OCI-LY7 (cell line): ENCODE data around the gene TBC1D8. TPM values are rescaled to one million over a fixed set of nuclear protein-coding genes. Genes with fewer than 3 reads are reported as not detected.

Experiments used
- BruUV-seq: library from RNA; stranded (reverse); fragments of 400-500 nt; replicated peaks from 2 replicates; lab custom pipeline; 2021; lab: Mats Ljungman, UMichigan
- CTCF ChIA-PET: fragments of 300-600 bp; sonication (Branson Sonifier 250); formaldehyde crosslinking; loops from one replicate; lab custom pipeline; 2022; ENCODE audit warnings: antibody characterized with exemption; ENCODE audit not compliant: unreplicated experiment; lab: Charles Lee
- POLR2A ChIA-PET: fragments of 300-600 bp; sonication (Branson Sonifier 250); formaldehyde crosslinking; loops from one replicate; lab custom pipeline; 2022; ENCODE audit warnings: antibody characterized with exemption; lab: Charles Lee
- DNase-seq: peaks from one replicate; pipeline ENCODE4 v3.0.0-alpha.2; 2015; ENCODE audit warnings: low spot score
- H2AFZ ChIP-seq: fragments of 200-600 bp; sonication (generic), shearing (Covaris generic); 2 replicates; pipeline ENCODE4 v1.6.1; 2014; ENCODE audit warnings: mild to moderate bottlenecking, antibody characterized with exemption, low read length, moderate library complexity
- H3K27ac ChIP-seq: fragments of 200-600 bp; sonication (generic); 2 replicates; pipeline ENCODE4 v1.5.1; 2014; ENCODE audit warnings: mixed run types, low read depth, mild to moderate bottlenecking, moderate library complexity, low read length, inconsistent platforms; ENCODE audit not compliant: poor library complexity, severe bottlenecking
- H3K36me3 ChIP-seq: fragments of 200-600 bp; sonication (generic); 2 replicates; pipeline ENCODE4 v1.6.1; 2014; ENCODE audit warnings: mild to moderate bottlenecking, antibody characterized with exemption, low read length, moderate library complexity, mixed read lengths; ENCODE audit not compliant: insufficient read depth
- H3K4me1 ChIP-seq: fragments of 200-600 bp; sonication (generic); 2 replicates; pipeline ENCODE4 v1.5.1; 2014; ENCODE audit warnings: mild to moderate bottlenecking, low read length; ENCODE audit not compliant: insufficient read depth, poor library complexity, severe bottlenecking
- H3K4me2 ChIP-seq: fragments of 200-600 bp; sonication (generic); 2 replicates; pipeline ENCODE4 v1.6.1; 2014; ENCODE audit warnings: mild to moderate bottlenecking, low read length
- H3K4me3 ChIP-seq: fragments of 200-600 bp; sonication (generic); 2 replicates; pipeline ENCODE4 v1.5.1; 2014; ENCODE audit warnings: mild to moderate bottlenecking, low read depth, low read length; ENCODE audit not compliant: poor library complexity, severe bottlenecking
- H3K79me2 ChIP-seq: fragments of 200-600 bp; sonication (generic); 2 replicates; pipeline ENCODE4 v1.6.1; 2016; ENCODE audit warnings: low read depth, mild to moderate bottlenecking, low read length, moderate library complexity, mixed read lengths; ENCODE audit not compliant: insufficient read depth
- H3K9me2 ChIP-seq: fragments of 200-600 bp; sonication (generic); 2 replicates; pipeline ENCODE4 v1.6.1; 2016; ENCODE audit warnings: mild to moderate bottlenecking, low read length, mixed read lengths; ENCODE audit not compliant: insufficient read depth
- H3K9me3 ChIP-seq: fragments of 200-600 bp; sonication (generic); 2 replicates; pipeline ENCODE4 v1.6.1; 2014; ENCODE audit warnings: mild to moderate bottlenecking, mixed run types, low read length, mixed read lengths
- H4K20me1 ChIP-seq: fragments of 200-600 bp; sonication (generic); 2 replicates; pipeline ENCODE4 v1.6.1; 2014; ENCODE audit warnings: mild to moderate bottlenecking, antibody characterized with exemption, low read length, moderate library complexity, mixed read lengths; ENCODE audit not compliant: insufficient read depth
- EZH2phosphoT487 ChIP-seq: fragments of 200-600 bp; sonication (generic); IDR thresholded peaks from 2 replicates; pipeline ENCODE4 v1.6.1; 2018; ENCODE audit warnings: low read depth, borderline replicate concordance, mild to moderate bottlenecking, mixed run types, antibody characterized with exemption, low read length, moderate library complexity, mixed read lengths
- intact Hi-C: fragments of 100-400 bp; cut with micrococcal nuclease; formaldehyde crosslinking; loops from one replicate; pipeline ENCODE4 v1.10.0; 2022; ENCODE audit not compliant: unreplicated experiment
- total RNA-seq, 2 experiments: library from RNA; depleted of rRNA in 1 of 2; stranded (reverse); fragments of >200 nt in 1 of 2; shearing (Covaris generic) in 1 of 2; gene quantifications; 2 replicates each; pipeline ENCODE4 v1.2.3, GENCODE V29; 2014 to 2022
- TF ChIP-seq, protein P1 (sequence below): fragments of 200-600 bp; sonication (generic); conservative IDR thresholded peaks from 2 replicates; pipeline ENCODE4 v1.5.1; 2014; ENCODE audit warnings: mild to moderate bottlenecking, antibody characterized with exemption, low read length, moderate library complexity, mixed read lengths

The TBC1D8 gene
- total RNA-seq, 2 experiments from 2014 or later: 0.22 to 0.49 TPM

DNA sequence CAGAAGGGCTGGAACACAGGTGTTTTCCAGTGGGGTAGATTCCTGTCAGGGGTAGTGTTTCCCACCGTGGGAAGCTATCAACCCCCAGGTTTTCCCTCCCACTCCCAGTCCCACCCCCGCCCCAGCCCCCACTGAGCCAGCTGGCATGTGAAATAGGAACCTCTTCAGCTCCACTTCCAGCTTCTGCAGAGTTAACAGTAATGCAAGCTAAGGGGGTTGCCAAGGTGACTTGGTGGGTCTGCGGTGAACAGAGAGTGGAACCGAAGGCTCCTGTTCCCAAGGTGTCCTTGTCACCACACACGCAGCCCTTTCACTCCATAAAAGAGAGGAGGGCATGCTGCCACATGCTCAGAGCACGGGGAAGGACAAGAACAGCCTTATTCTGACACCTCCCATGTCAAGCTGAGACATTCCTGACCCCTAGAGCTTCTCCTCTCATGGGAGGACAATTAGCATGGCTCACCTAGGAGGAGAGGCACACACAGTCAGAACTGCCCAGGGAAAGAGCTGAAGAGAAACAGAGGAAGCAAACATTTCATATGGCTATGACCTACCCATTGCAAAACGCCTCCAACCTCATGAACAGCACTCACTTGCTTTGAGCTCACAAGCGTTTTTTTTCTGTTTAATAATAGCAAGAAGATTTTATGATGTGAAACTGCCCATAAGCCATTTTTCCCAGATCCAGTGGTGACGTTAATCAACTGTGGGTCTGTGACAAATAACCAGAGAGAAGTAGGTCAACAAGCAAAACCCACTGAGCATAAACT, 39.8 kb upstream of the TBC1D8 start:
- Histone ChIP-seq H3K4me1 (no peaks in the 10 kb centered on the region), H3K79me2 (no peaks in the 10 kb centered on the region), H3K27ac (no peak overlapping the region), H2AFZ (no peak overlapping the region), H3K9me2 (no peaks in the 10 kb centered on the region), H3K4me3 (no peak overlapping the region), H4K20me1 (no peaks in the 10 kb centered on the region), H3K4me2 (no peak overlapping the region), H3K9me3 (no peaks in the 10 kb centered on the region), H3K36me3 (no peaks in the 10 kb centered on the region)
- intact Hi-C loops: no loop called here
- POLR2A ChIA-PET: interaction anchor here (0.5 to 0.7 kb wide), 3 partner anchors 32 to 456 kb away, joined by 3 to 4 read pairs (median 3); no protein-coding TSS in a partner anchor
- no peak for TF ChIP-seq EZH2phosphoT487
- TF ChIP-seq, protein P1, sequence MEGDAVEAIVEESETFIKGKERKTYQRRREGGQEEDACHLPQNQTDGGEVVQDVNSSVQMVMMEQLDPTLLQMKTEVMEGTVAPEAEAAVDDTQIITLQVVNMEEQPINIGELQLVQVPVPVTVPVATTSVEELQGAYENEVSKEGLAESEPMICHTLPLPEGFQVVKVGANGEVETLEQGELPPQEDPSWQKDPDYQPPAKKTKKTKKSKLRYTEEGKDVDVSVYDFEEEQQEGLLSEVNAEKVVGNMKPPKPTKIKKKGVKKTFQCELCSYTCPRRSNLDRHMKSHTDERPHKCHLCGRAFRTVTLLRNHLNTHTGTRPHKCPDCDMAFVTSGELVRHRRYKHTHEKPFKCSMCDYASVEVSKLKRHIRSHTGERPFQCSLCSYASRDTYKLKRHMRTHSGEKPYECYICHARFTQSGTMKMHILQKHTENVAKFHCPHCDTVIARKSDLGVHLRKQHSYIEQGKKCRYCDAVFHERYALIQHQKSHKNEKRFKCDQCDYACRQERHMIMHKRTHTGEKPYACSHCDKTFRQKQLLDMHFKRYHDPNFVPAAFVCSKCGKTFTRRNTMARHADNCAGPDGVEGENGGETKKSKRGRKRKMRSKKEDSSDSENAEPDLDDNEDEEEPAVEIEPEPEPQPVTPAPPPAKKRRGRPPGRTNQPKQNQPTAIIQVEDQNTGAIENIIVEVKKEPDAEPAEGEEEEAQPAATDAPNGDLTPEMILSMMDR: no peak
- CTCF ChIA-PET: no interaction called here
- no TSS peak for BruUV-seq
- DNase-seq: no peak

DNA sequence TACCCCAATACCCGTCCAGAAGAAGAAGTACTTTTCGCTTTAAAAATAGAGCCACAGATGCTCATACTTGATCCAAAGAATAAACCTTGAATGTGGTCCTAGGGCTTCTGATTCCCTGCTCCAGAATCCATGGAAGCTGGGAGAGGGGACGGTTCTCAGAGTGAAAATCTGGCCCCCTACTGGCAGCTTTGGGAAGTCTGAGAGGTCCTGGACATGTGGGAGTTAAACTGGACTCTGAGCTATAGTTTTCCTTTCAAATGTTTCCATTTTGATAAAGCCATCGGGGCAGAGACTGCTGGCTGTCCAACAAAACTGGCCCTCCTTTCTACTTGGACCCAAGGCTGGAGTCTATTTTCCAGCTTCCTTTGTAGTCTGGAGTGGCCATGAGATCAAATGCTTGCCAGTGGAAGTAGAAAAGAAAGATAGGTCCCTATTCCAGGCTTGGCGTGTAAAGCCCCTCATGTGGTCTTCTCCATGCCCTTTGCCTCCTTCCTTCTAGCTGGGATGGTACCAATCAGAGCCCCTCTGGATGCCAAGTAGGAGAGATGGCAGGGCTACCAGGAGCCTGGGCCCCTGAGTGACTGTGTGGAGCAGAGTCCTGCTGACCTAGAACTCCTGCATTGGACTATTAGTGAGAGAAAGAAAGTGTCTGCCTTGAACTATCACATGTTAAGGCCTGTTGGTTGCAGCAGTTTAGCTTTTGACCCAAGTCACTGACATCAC, 37.7 kb upstream of the TBC1D8 start:
- Histone ChIP-seq H3K79me2 (no peaks in the 10 kb centered on the region), H3K4me3 (no peak overlapping the region), H2AFZ (no peak overlapping the region), H3K27ac (no peak overlapping the region), H3K36me3 (no peaks in the 10 kb centered on the region), H3K9me3 (no peaks in the 10 kb centered on the region), H3K4me1 (no peaks in the 10 kb centered on the region), H3K9me2 (no peaks in the 10 kb centered on the region), H4K20me1 (no peaks in the 10 kb centered on the region), H3K4me2 (no peak overlapping the region)
- BruUV-seq: no TSS peak
- peak; percentile 4 for DNase-seq
- POLR2A ChIA-PET: interaction anchor here (0.6 kb wide), 3 partner anchors 32 to 1389 kb away, joined by 3 read pairs; no protein-coding TSS in a partner anchor
- CTCF ChIA-PET: no interaction called here
- intact Hi-C loops: no loop called here
- TF ChIP-seq EZH2phosphoT487: no peak
- TF ChIP-seq, protein P1: peak; percentile 70
